ENCODE results near the gene GBX2. TPM values are rescaled to one million over a fixed set of nuclear protein-coding genes. Genes with fewer than 3 reads are reported as not detected.
"Not testable (repeated sequence)": the region's sequence is repeated elsewhere in the genome, so short reads cannot be mapped to it uniquely, and the experiment has no call there.

Gene GBX2
- total RNA-seq, 3 donors from 2014 or later, result not detected

DNA sequence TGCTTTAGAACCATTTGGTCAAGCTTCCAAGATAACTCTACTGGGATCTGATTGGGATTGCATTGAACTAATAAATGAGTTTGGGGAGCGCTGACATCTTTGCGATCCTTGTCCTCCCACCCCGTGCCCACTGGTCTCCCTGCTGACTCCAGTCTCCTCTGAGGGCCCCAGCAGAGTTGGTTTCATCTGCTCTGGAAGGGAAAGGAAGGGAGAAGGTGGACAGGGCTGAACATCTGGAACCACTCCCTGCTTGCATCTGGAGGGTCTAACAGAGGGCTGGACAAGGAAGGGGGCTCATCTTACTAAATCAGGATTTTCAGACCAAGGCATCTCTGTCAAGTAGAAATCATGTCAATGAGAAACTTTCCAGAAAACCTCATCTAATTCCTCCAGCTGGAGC, 12.8 kb downstream of the GBX2 start:
- Histone ChIP-seq H3K9me3 (peaks cover 10 to 15% of the 10 kb centered on the region in 2 donors), H3K4me3 (no peak overlapping the region), H3K27ac (no peak overlapping the region), H3K36me3 (no peaks in the 10 kb centered on the region), H3K4me1 (no peaks in the 10 kb centered on the region), H3K27me3 (peaks cover 0 to 11% of the 10 kb centered on the region in 2 donors)
- no peak for DNase-seq (ENCODE audit: low spot score in 2 of 2)
- intact Hi-C loops (cut with DNase I; ENCODE audit: low total_unique reads), result no loop called here
- no peak for TF ChIP-seq POLR2A (IDR thresholded peaks at IDR 0.05)

DNA sequence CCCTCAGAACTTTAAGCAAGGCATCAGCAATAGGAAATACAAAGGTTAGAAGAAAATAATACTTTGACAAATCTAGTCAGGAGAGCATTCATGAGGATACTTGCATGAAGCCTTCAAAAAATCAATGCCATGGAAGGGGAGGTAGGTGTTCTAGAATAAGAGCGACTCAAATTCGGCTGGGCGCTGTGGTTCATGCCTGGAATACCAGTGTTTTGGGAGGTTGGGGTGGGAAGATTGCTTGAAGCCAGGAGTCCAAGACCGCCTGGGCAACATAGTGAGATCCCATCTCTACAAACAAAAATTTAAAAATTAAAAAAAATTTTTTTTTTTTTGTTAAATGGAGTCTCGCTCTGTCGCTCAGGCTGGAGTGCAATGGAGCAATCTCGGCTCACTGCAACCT, 21.8 kb downstream of the GBX2 start:
- intact Hi-C loops (cut with DNase I; ENCODE audit: low total_unique reads), result no loop called here
- DNase-seq (ENCODE audit: low spot score in 2 of 2), result peak in 1 of 2 donors; percentile 41
- Histone ChIP-seq H3K27ac (no peak overlapping the region), H3K4me1 (no peaks in the 10 kb centered on the region), H3K27me3 (peaks cover 0 to 5% of the 10 kb centered on the region in 2 donors), H3K4me3 (no peak overlapping the region), H3K9me3 (peaks cover 6 to 11% of the 10 kb centered on the region in 2 donors), H3K36me3 (no peaks in the 10 kb centered on the region)
- TF ChIP-seq POLR2A (IDR thresholded peaks at IDR 0.05) (no peak), POLR2AphosphoS5 (IDR thresholded peaks at IDR 0.05) (no peak)
- TF ChIP-seq, protein P1, sequence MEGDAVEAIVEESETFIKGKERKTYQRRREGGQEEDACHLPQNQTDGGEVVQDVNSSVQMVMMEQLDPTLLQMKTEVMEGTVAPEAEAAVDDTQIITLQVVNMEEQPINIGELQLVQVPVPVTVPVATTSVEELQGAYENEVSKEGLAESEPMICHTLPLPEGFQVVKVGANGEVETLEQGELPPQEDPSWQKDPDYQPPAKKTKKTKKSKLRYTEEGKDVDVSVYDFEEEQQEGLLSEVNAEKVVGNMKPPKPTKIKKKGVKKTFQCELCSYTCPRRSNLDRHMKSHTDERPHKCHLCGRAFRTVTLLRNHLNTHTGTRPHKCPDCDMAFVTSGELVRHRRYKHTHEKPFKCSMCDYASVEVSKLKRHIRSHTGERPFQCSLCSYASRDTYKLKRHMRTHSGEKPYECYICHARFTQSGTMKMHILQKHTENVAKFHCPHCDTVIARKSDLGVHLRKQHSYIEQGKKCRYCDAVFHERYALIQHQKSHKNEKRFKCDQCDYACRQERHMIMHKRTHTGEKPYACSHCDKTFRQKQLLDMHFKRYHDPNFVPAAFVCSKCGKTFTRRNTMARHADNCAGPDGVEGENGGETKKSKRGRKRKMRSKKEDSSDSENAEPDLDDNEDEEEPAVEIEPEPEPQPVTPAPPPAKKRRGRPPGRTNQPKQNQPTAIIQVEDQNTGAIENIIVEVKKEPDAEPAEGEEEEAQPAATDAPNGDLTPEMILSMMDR (IDR thresholded peaks at IDR 0.05), result no peak

DNA sequence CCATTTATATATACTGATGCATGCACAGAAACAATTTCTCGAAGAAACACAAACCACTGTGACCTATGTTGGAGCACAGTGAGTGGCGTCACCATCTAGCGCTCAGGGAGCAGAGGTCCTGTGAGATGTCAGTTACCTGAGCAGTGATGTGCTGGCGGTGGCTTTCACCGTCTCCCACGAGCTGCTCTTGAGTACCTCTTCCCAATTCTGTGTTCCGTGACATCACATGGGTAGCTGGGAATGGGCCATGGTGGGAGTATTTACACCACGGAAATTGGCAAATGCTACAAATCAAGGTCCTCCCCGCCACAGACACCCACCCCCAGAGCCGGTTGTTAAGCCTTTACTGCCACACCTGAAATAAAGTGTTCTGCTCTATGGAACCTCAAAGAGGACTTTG, 24.4 kb downstream of the GBX2 start:
- Histone ChIP-seq H3K36me3 (no peaks in the 10 kb centered on the region), H3K27me3 (peaks cover 0 to 5% of the 10 kb centered on the region in 2 donors), H3K4me1 (no peaks in the 10 kb centered on the region), H3K9me3 (no peaks in the 10 kb centered on the region), H3K27ac (no peak overlapping the region), H3K4me3 (no peak overlapping the region)
- TF ChIP-seq POLR2AphosphoS5 (IDR thresholded peaks at IDR 0.05) (no peak), POLR2A (IDR thresholded peaks at IDR 0.05) (no peak)
- TF ChIP-seq, protein P1 (IDR thresholded peaks at IDR 0.05), result no peak
- intact Hi-C loops (cut with DNase I; ENCODE audit: low total_unique reads), result no loop called here
- DNase-seq (ENCODE audit: low spot score in 2 of 2), result no peak

DNA sequence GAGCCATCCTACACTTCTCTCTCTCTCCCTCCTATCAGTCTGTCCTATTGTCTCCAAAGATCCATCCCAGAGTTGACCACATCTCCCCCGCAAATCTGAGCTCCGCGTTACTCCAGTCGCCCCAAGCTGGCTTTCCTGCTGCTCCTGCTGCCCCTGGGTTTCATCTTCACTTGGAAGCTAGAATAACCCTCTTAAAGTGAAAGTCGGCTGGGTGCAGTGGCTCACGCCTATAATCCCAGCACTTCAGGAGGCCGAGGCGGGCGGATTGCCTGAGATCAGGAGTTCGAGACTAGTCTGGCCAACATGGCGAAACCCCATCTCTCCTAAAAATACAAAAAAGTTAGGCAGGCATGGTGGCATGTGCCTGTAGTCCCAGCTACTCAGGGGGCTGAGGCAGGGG, 26.6 kb downstream of the GBX2 start:
- H3K4me1 ChIP-seq; H3K4me3 ChIP-seq; intact Hi-C loops (cut with DNase I; ENCODE audit: low total_unique reads); H3K27ac ChIP-seq; H3K36me3 ChIP-seq; H3K9me3 ChIP-seq; H3K27me3 ChIP-seq; DNase-seq (ENCODE audit: low spot score in 2 of 2): not testable (repeated sequence)

DNA sequence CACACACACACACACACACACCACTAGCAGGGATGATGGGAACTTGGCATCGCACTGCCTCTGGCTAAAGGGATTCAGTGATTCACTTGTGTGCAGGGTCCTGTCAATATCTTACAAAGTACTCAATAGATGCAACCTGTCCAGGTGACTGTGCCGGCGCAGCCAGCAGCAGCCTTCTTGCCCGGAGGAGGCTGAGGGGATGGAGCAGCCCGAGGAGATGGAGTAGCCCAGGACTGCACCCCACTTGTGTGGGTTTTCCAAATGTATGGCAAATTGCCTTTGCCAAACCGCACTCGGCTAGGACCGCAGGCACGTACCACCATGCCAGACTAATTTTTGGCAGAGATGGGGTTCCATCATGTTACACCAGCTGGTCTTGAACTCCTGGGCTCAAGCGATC, 31.1 kb downstream of the GBX2 start:
- Histone ChIP-seq H3K27ac (no peak overlapping the region), H3K36me3 (no peaks in the 10 kb centered on the region), H3K4me3 (no peak overlapping the region), H3K9me3 (no peaks in the 10 kb centered on the region), H3K27me3 (no peaks in the 10 kb centered on the region), H3K4me1 (no peaks in the 10 kb centered on the region)
- intact Hi-C loops (cut with DNase I; ENCODE audit: low total_unique reads), result no loop called here
- peak in 1 of 2 donors; percentile 38 for DNase-seq (ENCODE audit: low spot score in 2 of 2)
- TF ChIP-seq POLR2A (IDR thresholded peaks at IDR 0.05), result no peak
- TF ChIP-seq, protein P1 (IDR thresholded peaks at IDR 0.05), result no peak
- TF ChIP-seq POLR2AphosphoS5 (IDR thresholded peaks at IDR 0.05), result no peak

DNA sequence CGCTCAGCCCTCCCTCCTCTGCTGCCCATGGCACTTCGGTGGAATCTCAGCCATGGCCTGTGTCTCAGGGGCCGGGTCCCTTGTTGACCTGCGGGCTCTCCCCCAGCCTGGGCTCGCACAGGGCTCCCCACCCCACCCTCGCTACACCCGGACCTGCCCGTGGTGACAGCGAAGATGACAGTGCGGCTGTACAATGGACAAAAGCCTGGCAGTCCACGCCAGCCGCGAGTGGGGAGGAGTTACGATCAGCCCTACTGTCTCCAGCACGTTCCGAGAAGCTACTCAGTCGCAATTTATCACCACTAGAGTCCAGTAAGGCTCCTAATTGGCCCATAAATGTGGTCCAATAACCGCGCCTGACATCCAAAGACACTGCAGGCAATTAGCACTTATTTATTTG, 31.6 kb downstream of the GBX2 start:
- Histone ChIP-seq H3K4me3 (no peak overlapping the region), H3K27ac (no peak overlapping the region), H3K4me1 (no peaks in the 10 kb centered on the region), H3K9me3 (no peaks in the 10 kb centered on the region), H3K36me3 (no peaks in the 10 kb centered on the region), H3K27me3 (no peaks in the 10 kb centered on the region)
- DNase-seq (ENCODE audit: low spot score in 2 of 2), result no peak
- intact Hi-C loops (cut with DNase I; ENCODE audit: low total_unique reads), result no loop called here
- no peak for TF ChIP-seq POLR2A (IDR thresholded peaks at IDR 0.05)

DNA sequence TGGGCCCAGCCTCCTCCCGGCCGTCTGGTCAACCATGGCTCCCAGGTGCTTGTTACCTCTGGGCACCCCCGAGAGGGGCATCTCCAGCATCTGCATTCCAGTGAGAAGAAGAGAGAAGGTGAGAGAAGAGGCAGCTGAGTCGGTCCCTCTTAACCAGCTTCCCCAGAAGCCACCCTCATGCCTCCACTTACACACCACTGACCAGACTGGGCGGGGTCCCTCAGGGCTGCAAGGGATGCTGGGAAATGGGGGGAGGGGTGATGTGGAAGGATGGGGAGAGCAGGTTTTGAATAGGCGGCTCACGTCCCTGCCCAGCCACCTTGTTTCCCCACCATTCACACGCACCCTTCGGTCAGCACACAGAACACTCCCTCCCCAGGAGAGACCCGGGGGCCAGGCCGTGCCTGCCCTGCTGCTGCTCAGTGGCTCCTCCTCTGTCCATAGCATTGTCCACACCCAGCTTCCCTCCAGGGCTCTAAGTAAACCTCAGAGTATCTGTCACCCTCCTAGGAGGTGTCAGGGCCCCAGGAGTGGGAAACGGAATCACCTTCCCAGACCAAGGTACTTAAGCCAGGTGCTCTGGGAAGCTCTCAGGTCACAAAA, 34.7 kb downstream of the GBX2 start:
- Histone ChIP-seq H3K36me3 (no peaks in the 10 kb centered on the region), H3K4me3 (no peak overlapping the region), H3K27me3 (no peaks in the 10 kb centered on the region), H3K9me3 (no peaks in the 10 kb centered on the region), H3K27ac (no peak overlapping the region), H3K4me1 (no peaks in the 10 kb centered on the region)
- no peak for TF ChIP-seq POLR2A (IDR thresholded peaks at IDR 0.05)
- TF ChIP-seq, protein P1 (IDR thresholded peaks at IDR 0.05), result no peak
- TF ChIP-seq POLR2AphosphoS5 (IDR thresholded peaks at IDR 0.05), result no peak
- intact Hi-C loops (cut with DNase I; ENCODE audit: low total_unique reads), result no loop called here
- peak in 1 of 2 donors; percentile 35 for DNase-seq (ENCODE audit: low spot score in 2 of 2)
